ENCODE measurements around the gene CCL4.

CCL4 gene

GRCh38 chr17:36149296-36149820, 45.7 kb downstream of the CCL4 start:
- in situ Hi-C loops (cut with HindIII; ENCODE audit: low sequenced_read_pairs), result no loop called here
- no peak overlapping the region for H3K4me3 ChIP-seq (ENCODE audit: low read depth, low read length)
- DNase-seq (ENCODE audit: low read depth, low spot score), result peak; percentile 94
- TF ChIP-seq CTCF (IDR thresholded peaks at IDR 0.05; ENCODE audit: low read depth, low read length), result no peak

- in situ Hi-C loops (cut with HindIII; ENCODE audit: low sequenced_read_pairs), result no loop called here
- H3K4me3 ChIP-seq (ENCODE audit: low read depth, low read length), result no peak overlapping the region
- TF ChIP-seq CTCF (IDR thresholded peaks at IDR 0.05; ENCODE audit: low read depth, low read length), result no peak
- no peak for DNase-seq (ENCODE audit: low read depth, low spot score)
Observed at GRCh38 chr17:36151891-36152638, 48.4 kb downstream of the CCL4 start.

GRCh38 chr17:36152639-36153120, 49.1 kb downstream of the CCL4 start:
- no peak for DNase-seq (ENCODE audit: low read depth, low spot score)
- in situ Hi-C loops (cut with HindIII; ENCODE audit: low sequenced_read_pairs), result no loop called here
- TF ChIP-seq CTCF (IDR thresholded peaks at IDR 0.05; ENCODE audit: low read depth, low read length), result peak; percentile 13

GRCh38 chr17:36153895-36154610, 50.4 kb downstream of the CCL4 start:
- in situ Hi-C loops (cut with HindIII; ENCODE audit: low sequenced_read_pairs), result no loop called here
- H3K4me3 ChIP-seq (ENCODE audit: low read depth, low read length), result no peak overlapping the region
- DNase-seq (ENCODE audit: low read depth, low spot score), result no peak
- TF ChIP-seq CTCF (IDR thresholded peaks at IDR 0.05; ENCODE audit: low read depth, low read length), result no peak

More at GRCh38 chr17:36152639-36153120, 49.1 kb downstream of the CCL4 start:
- no peak overlapping the region for H3K4me3 ChIP-seq (ENCODE audit: low read depth, low read length)

Measured in astrocyte of the spinal cord (primary cell).